DOHH2 (cell line): ENCODE results near the gene BRCA2.

Experiments
- H3F3A ChIP-seq: fragments of 200-600 bp; sonication (generic), shearing (Covaris generic); 2 replicates; pipeline ENCODE4 v1.6.0; 2016; ENCODE audit warnings: antibody characterized with exemption, mild to moderate bottlenecking; ENCODE audit not compliant: control insufficient read depth, insufficient read depth
- H3K27ac ChIP-seq: fragments of 200-600 bp; sonication (generic); 2 replicates; pipeline ENCODE4 v1.5.1; 2014; ENCODE audit warnings: low read depth, mild to moderate bottlenecking, low read length, moderate library complexity
- H3K27me3 ChIP-seq: fragments of 200-600 bp; sonication (generic); 2 replicates; pipeline ENCODE4 v1.6.1; 2014; ENCODE audit warnings: mild to moderate bottlenecking, low read length, mixed read lengths; ENCODE audit not compliant: control insufficient read depth
- H3K36me3 ChIP-seq: fragments of 200-600 bp; sonication (generic); 2 replicates; pipeline ENCODE4 v1.6.1; 2014; ENCODE audit warnings: mild to moderate bottlenecking, low read length, moderate library complexity, mixed read lengths; ENCODE audit not compliant: control insufficient read depth
- H3K4me1 ChIP-seq: fragments of 200-600 bp; sonication (generic); 2 replicates; pipeline ENCODE4 v1.6.1; 2014; ENCODE audit warnings: mild to moderate bottlenecking, low read length, mixed read lengths; ENCODE audit not compliant: control insufficient read depth
- H3K4me2 ChIP-seq: fragments of 200-600 bp; sonication (generic); 2 replicates; pipeline ENCODE4 v1.6.0; 2014; ENCODE audit warnings: mild to moderate bottlenecking, low read length, moderate library complexity
- H3K4me3 ChIP-seq: fragments of 200-600 bp; sonication (generic); 2 replicates; pipeline ENCODE4 v1.5.1; 2014; ENCODE audit warnings: mild to moderate bottlenecking, low read length, mixed read lengths
- H3K79me2 ChIP-seq: fragments of 200-600 bp; sonication (generic); 2 replicates; pipeline ENCODE4 v1.6.1; 2014; ENCODE audit warnings: mild to moderate bottlenecking, low read length, mixed read lengths; ENCODE audit not compliant: control insufficient read depth
- H3K9me2 ChIP-seq: fragments of 200-600 bp; sonication (generic); replicated peaks from 2 replicates; pipeline ENCODE4 v1.6.1; 2014; ENCODE audit warnings: mild to moderate bottlenecking, low read length, mixed read lengths; ENCODE audit not compliant: control insufficient read depth
- H3K9me3 ChIP-seq: fragments of 200-600 bp; sonication (generic); 2 replicates; pipeline ENCODE4 v1.6.1; 2014; ENCODE audit warnings: antibody characterized with exemption, low read length, mixed read lengths; ENCODE audit not compliant: control insufficient read depth, insufficient read depth
- H4K20me1 ChIP-seq: fragments of 200-600 bp; sonication (generic); 2 replicates; pipeline ENCODE4 v1.6.0; 2014; ENCODE audit warnings: low read depth, mild to moderate bottlenecking, antibody characterized with exemption, low read length, moderate library complexity; ENCODE audit not compliant: control insufficient read depth, insufficient read depth
- CTCF ChIP-seq: fragments of 200-600 bp; sonication (generic); IDR thresholded peaks from one replicate; pipeline ENCODE4 v1.5.1; 2014; ENCODE audit warnings: antibody characterized with exemption, mild to moderate bottlenecking, low read depth, low read length; ENCODE audit not compliant: poor library complexity, severe bottlenecking
- EZH2phosphoT487 ChIP-seq: fragments of 200-600 bp; sonication (generic); IDR thresholded peaks from 2 replicates; pipeline ENCODE4 v1.6.1; 2017; ENCODE audit warnings: borderline replicate concordance, mild to moderate bottlenecking, antibody characterized with exemption, low read length, moderate library complexity, mixed read lengths

BRCA2 gene

GRCh38 chr13:32447894-32448623, 132.8 kb downstream of the BRCA2 start:
- Histone ChIP-seq H3K4me3 (no peak overlapping the region), H4K20me1 (no peaks in the 10 kb centered on the region), H3K79me2 (no peaks in the 10 kb centered on the region), H3K27me3 (no peaks in the 10 kb centered on the region), H3K4me1 (no peaks in the 10 kb centered on the region), H3K27ac (no peak overlapping the region), H3K36me3 (no peaks in the 10 kb centered on the region), H3K9me2 (no peaks in the 10 kb centered on the region), H3K4me2 (no peak overlapping the region), H3K9me3 (no peaks in the 10 kb centered on the region), H3F3A (no peaks in the 10 kb centered on the region)
- TF ChIP-seq CTCF (no peak), EZH2phosphoT487 (no peak)

DNA sequence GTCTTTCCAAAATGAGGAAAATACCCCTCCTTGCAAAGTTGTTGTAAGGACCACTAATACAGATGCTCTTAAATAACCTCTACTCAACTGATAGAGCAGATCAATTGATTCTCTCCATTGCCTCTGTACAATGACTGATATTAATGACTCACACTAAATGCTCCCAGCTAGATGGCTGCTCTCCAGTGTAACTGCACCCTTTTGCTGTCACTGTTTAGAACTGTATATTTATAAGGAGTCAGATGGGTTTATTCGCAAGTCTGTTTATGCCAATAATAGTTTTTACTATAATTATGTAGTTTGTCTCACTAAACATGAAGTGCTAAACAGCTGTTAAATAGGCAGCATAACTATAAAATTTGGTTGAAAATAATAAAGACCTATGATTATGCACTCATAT, 133.7 kb downstream of the BRCA2 start:
- no peaks in the 10 kb centered on the region for H3F3A ChIP-seq
- no peaks in the 10 kb centered on the region for H3K9me3 ChIP-seq
- H3K36me3 ChIP-seq, result no peaks in the 10 kb centered on the region
- no peak overlapping the region for H3K4me3 ChIP-seq
- no peaks in the 10 kb centered on the region for H3K79me2 ChIP-seq
- no peaks in the 10 kb centered on the region for H4K20me1 ChIP-seq
- H3K4me1 ChIP-seq, result no peaks in the 10 kb centered on the region
- no peak overlapping the region for H3K27ac ChIP-seq
- no peaks in the 10 kb centered on the region for H3K27me3 ChIP-seq
- H3K9me2 ChIP-seq, result no peaks in the 10 kb centered on the region
- no peak overlapping the region for H3K4me2 ChIP-seq
- TF ChIP-seq CTCF (no peak), EZH2phosphoT487 (no peak)
